Left lung (tissue), 10 donors: Measurements from ENCODE around the gene KRT34. TPM values are rescaled to one million over a fixed set of nuclear protein-coding genes. Genes with fewer than 3 reads are reported as not detected.
"Not testable (repeated sequence)": the region's sequence is repeated elsewhere in the genome, so short reads cannot be mapped to it uniquely, and the experiment has no call there.

Experiments used
- ATAC-seq: fragments of 200-7000 bp; cut with Tn5 transposase; one replicate; pipeline ENCODE4 v1.9.1; 2020; ENCODE audit warnings: moderate library complexity
- DNase-seq, 4 donors: peaks; one replicate each; pipeline ENCODE4 v3.0.0-alpha.2; 2013 to 2020
- H3K27ac ChIP-seq, 2 donors: fragments of 200-600 bp; sonication (generic) in 1 of 2; one replicate each; pipeline versions ENCODE4 v1.5.0 to v1.8.0; 2020 to 2021
- H3K27me3 ChIP-seq, 2 donors: fragments of 200-600 bp; sonication (generic) in 1 of 2; one replicate each; pipeline versions ENCODE4 v1.5.0 to v1.8.0; 2020 to 2021
- H3K36me3 ChIP-seq, 2 donors: fragments of 200-600 bp; sonication (generic) in 1 of 2; one replicate each; pipeline versions ENCODE4 v1.5.0 to v1.8.0; 2020 to 2021
- H3K4me1 ChIP-seq, 2 donors: fragments of 200-600 bp; one replicate each; pipeline ENCODE4 v1.8.0; 2021
- H3K4me3 ChIP-seq, 2 donors: fragments of 200-600 bp; sonication (generic) in 1 of 2; one replicate each; pipeline versions ENCODE4 v1.5.0 to v1.8.0; 2020 to 2021; ENCODE audit warnings: mild to moderate bottlenecking in 1 of 2
- H3K9me3 ChIP-seq, 2 donors: fragments of 200-600 bp; sonication (generic) in 1 of 2; one replicate each; pipeline versions ENCODE4 v1.5.0 to v1.8.0; 2020 to 2021
- CTCF ChIP-seq, 2 donors: fragments of 200-600 bp; sonication (generic) in 1 of 2; IDR thresholded peaks; one replicate each; pipeline versions ENCODE4 v1.5.0 to v1.8.0; 2021; ENCODE audit warnings: antibody characterized with exemption in 2 of 2
- intact Hi-C, 2 donors: fragments of 100-400 bp; cut with DNase I; formaldehyde crosslinking; loops; one replicate each; pipeline versions ENCODE4 v1.11.2 to v1.14.2; 2022
- polyA plus RNA-seq, 6 donors: library from polyadenylated mRNA; unstranded; fragments of 120-200 nt; gene quantifications; one replicate each; pipeline ENCODE4 v1.2.1, GENCODE V29; 2013; ENCODE audit not compliant: insufficient read length in 6 of 6
- total RNA-seq, 2 donors: library from RNA; stranded (reverse); fragmentation: NEBNext Ultra II Directional; extraction: Animal tissue kit (Norgen Biotek cat#: 25700); gene quantifications; one replicate each; pipeline ENCODE4 v1.2.1, GENCODE V29; 2021
- donor health status: DM: no; HTN: yes; CAD: no.
- donor health status: DM: no; HTN: no; CAD: no.

KRT34 gene
- total and polyA plus RNA-seq, 8 donors: not detected

- ATAC-seq: no peak
- intact Hi-C loops: no loop called here
- Histone ChIP-seq H3K27ac (no peak overlapping the region), H3K4me3 (no peak overlapping the region), H3K27me3 (no peaks in the 10 kb centered on the region), H3K9me3 (no peaks in the 10 kb centered on the region), H3K4me1 (no peaks in the 10 kb centered on the region), H3K36me3 (no peaks in the 10 kb centered on the region)
- no peak for DNase-seq
- TF ChIP-seq CTCF (IDR thresholded peaks at IDR 0.05): no peak
Observed at GRCh38 chr17:41395611-41396010, 13.5 kb upstream of the KRT34 start.

- H3K27me3 ChIP-seq, DNase-seq, H3K9me3 ChIP-seq, intact Hi-C loops, H3K4me1 ChIP-seq, H3K36me3 ChIP-seq, H3K4me3 ChIP-seq, ATAC-seq, H3K27ac ChIP-seq: not testable (repeated sequence)
Observed at GRCh38 chr17:41395044-41395443, 12.9 kb upstream of the KRT34 start.

GRCh38 chr17:41394254-41394996 lies 12.3 kb upstream of the KRT34 start:
- DNase-seq (no peak), ATAC-seq (no peak)
- Histone ChIP-seq H3K4me1 (no peaks in the 10 kb centered on the region), H3K9me3 (no peaks in the 10 kb centered on the region), H3K27ac (no peak overlapping the region), H3K36me3 (no peaks in the 10 kb centered on the region), H3K27me3 (no peaks in the 10 kb centered on the region), H3K4me3 (no peak overlapping the region)
- intact Hi-C loops: no loop called here
- TF ChIP-seq CTCF (IDR thresholded peaks at IDR 0.05): no peak

- no peaks in the 10 kb centered on the region for H3K4me1 ChIP-seq
- H3K4me3 ChIP-seq: no peak overlapping the region
- H3K27me3 ChIP-seq: no peaks in the 10 kb centered on the region
- no peak for ATAC-seq
- no peak for TF ChIP-seq CTCF (IDR thresholded peaks at IDR 0.05)
- H3K27ac ChIP-seq: no peak overlapping the region
- no peak for DNase-seq
- no peaks in the 10 kb centered on the region for H3K36me3 ChIP-seq
- intact Hi-C loops: no loop called here
- H3K9me3 ChIP-seq: no peaks in the 10 kb centered on the region
Observed at GRCh38 chr17:41393826-41394225, 11.7 kb upstream of the KRT34 start.

GRCh38 chr17:41393294-41393693 lies 11.2 kb upstream of the KRT34 start:
- no peaks in the 10 kb centered on the region for H3K36me3 ChIP-seq
- H3K4me1 ChIP-seq: no peaks in the 10 kb centered on the region
- no peak for ATAC-seq
- DNase-seq: no peak
- H3K4me3 ChIP-seq: no peak overlapping the region
- intact Hi-C loops: no loop called here
- no peak overlapping the region for H3K27ac ChIP-seq
- H3K9me3 ChIP-seq: no peaks in the 10 kb centered on the region
- TF ChIP-seq CTCF (IDR thresholded peaks at IDR 0.05): no peak
- H3K27me3 ChIP-seq: no peaks in the 10 kb centered on the region

GRCh38 chr17:41392278-41392677 lies 10.2 kb upstream of the KRT34 start:
- Histone ChIP-seq H3K4me3 (no peak overlapping the region), H3K27ac (no peak overlapping the region), H3K4me1 (no peaks in the 10 kb centered on the region), H3K27me3 (no peaks in the 10 kb centered on the region), H3K36me3 (no peaks in the 10 kb centered on the region), H3K9me3 (no peaks in the 10 kb centered on the region)
- DNase-seq (no peak), ATAC-seq (no peak)
- intact Hi-C loops: no loop called here
- no peak for TF ChIP-seq CTCF (IDR thresholded peaks at IDR 0.05)
